GM21723 (cell line): ENCODE measurements around the gene FOXE1.

Experiments
- ATAC-seq: cut with Tn5 transposase; IDR thresholded peaks from one replicate; pipeline ENCODE4 v1.9.1; 2021; ENCODE audit warnings: mild to moderate bottlenecking, moderate library complexity; ENCODE audit not compliant: unreplicated experiment

FOXE1 gene

GRCh38 chr9:97848215-97848479, 4.9 kb upstream of the FOXE1 start:
- ATAC-seq: no peak

- ATAC-seq: no peak
These were observed 4.4 kb upstream of the FOXE1 start for GRCh38 chr9:97848480-97849237.

- ATAC-seq: no peak
These were observed 3.0 kb upstream of the FOXE1 start for GRCh38 chr9:97849980-97850379.

GRCh38 chr9:97850746-97851445, 2.1 kb upstream of the FOXE1 start:
- ATAC-seq: no peak

GRCh38 chr9:97851446-97851883, 1.6 kb upstream of the FOXE1 start:
- no peak for ATAC-seq

GRCh38 chr9:97852001-97852398, 1.0 kb upstream of the FOXE1 start:
- no peak for ATAC-seq

- no peak for ATAC-seq
These were observed 499 bp upstream of the FOXE1 start for GRCh38 chr9:97852399-97853055.

- no peak for ATAC-seq
These were observed 1.0 kb downstream of the FOXE1 start for GRCh38 chr9:97853844-97854695.

GRCh38 chr9:97854696-97855485, 1.9 kb downstream of the FOXE1 start:
- ATAC-seq: no peak

- no peak for ATAC-seq
These were observed 2.5 kb downstream of the FOXE1 start for GRCh38 chr9:97855486-97855875.

- ATAC-seq: no peak
These were observed 2.9 kb downstream of the FOXE1 start for GRCh38 chr9:97855899-97856298.

GRCh38 chr9:97856857-97857605, 4.0 kb downstream of the FOXE1 start:
- ATAC-seq: no peak

GRCh38 chr9:97857606-97858392, 4.8 kb downstream of the FOXE1 start:
- no peak for ATAC-seq

- ATAC-seq: no peak
These were observed 5.3 kb downstream of the FOXE1 start for GRCh38 chr9:97858393-97858713.

GRCh38 chr9:97858826-97859225, 5.8 kb downstream of the FOXE1 start:
- ATAC-seq: no peak

GRCh38 chr9:97859346-97859745, 6.3 kb downstream of the FOXE1 start:
- no peak for ATAC-seq

GRCh38 chr9:97860451-97861147, 7.6 kb downstream of the FOXE1 start:
- ATAC-seq: no peak

GRCh38 chr9:97861148-97861475, 8.1 kb downstream of the FOXE1 start:
- ATAC-seq: no peak

GRCh38 chr9:97863314-97863713, 10.3 kb downstream of the FOXE1 start:
- no peak for ATAC-seq
